HEK293T (cell line): ENCODE data around the gene GABBR2.

ENCODE experiments used
- FOXK2 ChIP-seq: fragments of 450-650 bp; IDR thresholded peaks from 2 replicates; pipeline ENCODE4 v1.6.1; 2016; ENCODE audit warnings: mild to moderate bottlenecking
- L3MBTL2 ChIP-seq: fragments of 450-650 bp; conservative IDR thresholded peaks from 2 replicates; pipeline ENCODE4 v1.6.1; 2016; ENCODE audit warnings: mild to moderate bottlenecking
- TARDBP ChIP-seq: fragments of 450-650 bp; IDR thresholded peaks from 2 replicates; pipeline ENCODE4 v1.6.1; 2016

GRCh38 chr9:98519641-98520040, 189.1 kb downstream of the GABBR2 start:
- no peak for TF ChIP-seq L3MBTL2
- TF ChIP-seq TARDBP: no peak
- no peak for TF ChIP-seq FOXK2
